HepG2 (cell line): Measurements from ENCODE around the gene SGF29. TPM values are rescaled to one million over a fixed set of nuclear protein-coding genes. Genes with fewer than 3 reads are reported as not detected.
A peak's percentile ranks its signal among the peaks of the same experiment; 100 is the strongest.

Experiments used
- ATF3 ChIP-seq: sonication (generic); formaldehyde crosslinking; IDR thresholded peaks from 2 replicates; pipeline ENCODE4 v1.4.0; 2020; ENCODE audit warnings: missing genetic modification reagents
- DMTF1 ChIP-seq: sonication (generic); formaldehyde crosslinking; IDR thresholded peaks from 2 replicates; pipeline ENCODE4 v1.4.0; 2020; ENCODE audit warnings: mild to moderate bottlenecking, missing genetic modification reagents
- ETS1 ChIP-seq: sonication (generic); formaldehyde crosslinking; IDR thresholded peaks from 2 replicates; pipeline ENCODE4 v1.4.0; 2020; ENCODE audit warnings: missing genetic modification reagents
- GPBP1L1 ChIP-seq: sonication (generic); formaldehyde crosslinking; IDR thresholded peaks from 2 replicates; pipeline ENCODE4 v1.5.0; 2020; ENCODE audit warnings: mild to moderate bottlenecking, missing genetic modification reagents
- HOXA9 ChIP-seq: sonication (generic); formaldehyde crosslinking; IDR thresholded peaks from 2 replicates; pipeline ENCODE4 v1.8.1; 2022; ENCODE audit warnings: missing genetic modification reagents, mild to moderate bottlenecking, moderate library complexity, borderline replicate concordance
- JUNB ChIP-seq: sonication (generic); formaldehyde crosslinking; IDR thresholded peaks from 2 replicates; pipeline ENCODE4 v1.8.0; 2022; ENCODE audit warnings: missing genetic modification reagents, mild to moderate bottlenecking, borderline replicate concordance
- NR1H2 ChIP-seq: sonication (generic); formaldehyde crosslinking; IDR thresholded peaks from 2 replicates; pipeline ENCODE4 v1.8.1; 2022; ENCODE audit warnings: low read depth, missing genetic modification reagents, borderline replicate concordance
- POLR2A ChIP-seq, 2 experiments: IDR thresholded peaks; 2 replicates each; pipeline ENCODE4 v1.6.1; 2011; ENCODE audit warnings: low read depth in 2 of 2, low read length in 2 of 2, mild to moderate bottlenecking in 1 of 2, moderate library complexity in 1 of 2; ENCODE audit not compliant: insufficient read depth in 1 of 2
- POLR2G ChIP-seq: fragments of 200-400 bp; formaldehyde crosslinking; IDR thresholded peaks from 2 replicates; pipeline ENCODE4 v1.6.1; 2018; ENCODE audit warnings: mild to moderate bottlenecking, low read depth, low read length, moderate library complexity
- SIX4 ChIP-seq: sonication (generic); formaldehyde crosslinking; IDR thresholded peaks from 2 replicates; pipeline ENCODE4 v1.4.0; 2020; ENCODE audit warnings: missing genetic modification reagents
- SNRNP70 ChIP-seq: fragments of 200-400 bp; formaldehyde crosslinking; IDR thresholded peaks from 2 replicates; pipeline ENCODE4 v1.6.1; 2017; ENCODE audit warnings: mild to moderate bottlenecking, low read depth, low read length, moderate library complexity
- UBTF ChIP-seq: sonication (generic); formaldehyde crosslinking; IDR thresholded peaks from 2 replicates; pipeline ENCODE4 v1.4.0; 2020; ENCODE audit warnings: mild to moderate bottlenecking, missing genetic modification reagents
- ZBTB2 ChIP-seq: sonication (generic); formaldehyde crosslinking; IDR thresholded peaks from 2 replicates; pipeline ENCODE4 v1.8.0; 2022; ENCODE audit warnings: low read depth, missing genetic modification reagents
- ZBTB8A ChIP-seq: sonication (generic); formaldehyde crosslinking; IDR thresholded peaks from 2 replicates; pipeline ENCODE4 v1.4.0; 2020; ENCODE audit warnings: mild to moderate bottlenecking, low read depth, missing genetic modification reagents, borderline replicate concordance
- ZNF414 ChIP-seq: sonication (generic); formaldehyde crosslinking; IDR thresholded peaks from 2 replicates; pipeline ENCODE4 v1.5.0; 2020; ENCODE audit warnings: missing genetic modification reagents
- ZNF83 ChIP-seq: sonication (generic); formaldehyde crosslinking; IDR thresholded peaks from 2 replicates; pipeline ENCODE4 v1.4.0; 2020; ENCODE audit warnings: missing genetic modification reagents, mild to moderate bottlenecking, borderline replicate concordance
- ZSCAN22 ChIP-seq: sonication (generic); formaldehyde crosslinking; IDR thresholded peaks from 2 replicates; pipeline ENCODE4 v1.4.0; 2020; ENCODE audit warnings: mild to moderate bottlenecking, missing genetic modification reagents
- polyA plus RNA-seq, 8 experiments: library from polyadenylated mRNA; depleted of rRNA in 3 of 8; stranded (reverse) in 7 of 8; unstranded in 1 of 8; fragments of >200 nt; fragmentation: Illumina TruSeq in 4 of 8; extraction: Trizol in 4 of 8; gene quantifications; 2 replicates each; pipeline versions ENCODE4 v1.2.1 to v1.2.3, GENCODE V29; 2011 to 2016; ENCODE audit warnings: low read depth in 4 of 8, missing spikeins in 1 of 8, mixed read lengths in 1 of 8; ENCODE audit not compliant: insufficient read depth in 1 of 8
- total RNA-seq, 5 experiments: library from RNA; depleted of rRNA; stranded (reverse); fragments of >200 nt; fragmentation: Illumina TruSeq; extraction: Trizol; gene quantifications; 2 replicates each; pipeline ENCODE4 v1.2.3, GENCODE V29; 2016; ENCODE audit warnings: low read depth in 1 of 5

The SGF29 gene
- total and polyA plus RNA-seq, 2 of the 13 experiments (the other 11 are each of a cell fraction or from before 2014, with no cell fraction given): 5.0 to 29.4 TPM

- no peak for TF ChIP-seq ZBTB2
- TF ChIP-seq POLR2G: peak; percentile 92
- no peak for TF ChIP-seq HOXA9 (CRISPR knock-in tag)
- no peak for TF ChIP-seq GPBP1L1 (CRISPR knock-in tag)
- TF ChIP-seq SNRNP70: no peak
- TF ChIP-seq ETS1 (CRISPR knock-in tag): no peak
- TF ChIP-seq JUNB (CRISPR knock-in tag): 0 out of 2 replicates have a peak, but pooled peaks have one; percentile 45
- TF ChIP-seq SIX4 (CRISPR knock-in tag): no peak
- TF ChIP-seq DMTF1 (CRISPR knock-in tag): no peak
- TF ChIP-seq ZNF83 (CRISPR knock-in tag): peak; percentile 5; the same call in 1 of the 2 replicates
- peak; percentile 100 for TF ChIP-seq UBTF (CRISPR knock-in tag)
- TF ChIP-seq ZNF414 (CRISPR knock-in tag): no peak
- TF ChIP-seq ZSCAN22: no peak
- no peak for TF ChIP-seq NR1H2 (CRISPR knock-in tag)
- TF ChIP-seq POLR2A (IDR thresholded peaks at IDR 0.05; ENCODE audit: insufficient read depth in 1 of 2, low read depth in 2 of 2, low read length in 2 of 2): peak; percentile 56 to 62
- peak; percentile 91 for TF ChIP-seq ATF3 (CRISPR knock-in tag)
- TF ChIP-seq ZBTB8A (CRISPR knock-in tag): peak; percentile 42; the same call in 1 of the 2 replicates
These were observed 14.8 kb upstream of the SGF29 start, which contains the start of gene NUPR1 (continued) for GRCh38 chr16:28538733-28539596.
